ENCODE data around the gene PHGDH. TPM values are rescaled to one million over a fixed set of nuclear protein-coding genes. Genes with fewer than 3 reads are reported as not detected.

Gene PHGDH
- total and polyA plus RNA-seq, 10 donors = 1.1 to 24.6 (median 5.5) TPM

- WGBS, 5 donors = 29 to 75% (median 46%) methylated on average over 2 of the region's 2 CpGs
- Histone ChIP-seq H3K27me3 (replicated peaks in 1 of 7) (no peaks in the 10 kb centered on the region), H3K36me3 (no peaks in the 10 kb centered on the region), H3K4me1 (peaks cover 0 to 5% (median 0%) of the 10 kb centered on the region in 6 donors), H3K4me3 (no peak overlapping the region), H3K27ac (no peak overlapping the region), H3K9me3 (no peaks in the 10 kb centered on the region)
- intact Hi-C loops (cut with DNase I; ENCODE audit: low total_unique reads) = no loop called here
- no peak for DNase-seq
- TF ChIP-seq POLR2AphosphoS5 (IDR thresholded peaks at IDR 0.05) = no peak
These were observed 76.0 kb downstream of the PHGDH start for GRCh38 chr1:119787776-119788175.

GRCh38 chr1:119790451-119791198, 78.9 kb downstream of the PHGDH start:
- intact Hi-C loops (cut with DNase I; ENCODE audit: low total_unique reads) = no loop called here
- Histone ChIP-seq H3K36me3 (no peaks in the 10 kb centered on the region), H3K27me3 (replicated peaks in 1 of 7) (no peaks in the 10 kb centered on the region), H3K27ac (no peak overlapping the region), H3K4me3 (no peak overlapping the region), H3K9me3 (no peaks in the 10 kb centered on the region), H3K4me1 (no peaks in the 10 kb centered on the region)
- DNase-seq = no peak
- TF ChIP-seq POLR2A (IDR thresholded peaks at IDR 0.05) (no peak), POLR2AphosphoS5 (IDR thresholded peaks at IDR 0.05) (no peak)
- TF ChIP-seq, protein P1, sequence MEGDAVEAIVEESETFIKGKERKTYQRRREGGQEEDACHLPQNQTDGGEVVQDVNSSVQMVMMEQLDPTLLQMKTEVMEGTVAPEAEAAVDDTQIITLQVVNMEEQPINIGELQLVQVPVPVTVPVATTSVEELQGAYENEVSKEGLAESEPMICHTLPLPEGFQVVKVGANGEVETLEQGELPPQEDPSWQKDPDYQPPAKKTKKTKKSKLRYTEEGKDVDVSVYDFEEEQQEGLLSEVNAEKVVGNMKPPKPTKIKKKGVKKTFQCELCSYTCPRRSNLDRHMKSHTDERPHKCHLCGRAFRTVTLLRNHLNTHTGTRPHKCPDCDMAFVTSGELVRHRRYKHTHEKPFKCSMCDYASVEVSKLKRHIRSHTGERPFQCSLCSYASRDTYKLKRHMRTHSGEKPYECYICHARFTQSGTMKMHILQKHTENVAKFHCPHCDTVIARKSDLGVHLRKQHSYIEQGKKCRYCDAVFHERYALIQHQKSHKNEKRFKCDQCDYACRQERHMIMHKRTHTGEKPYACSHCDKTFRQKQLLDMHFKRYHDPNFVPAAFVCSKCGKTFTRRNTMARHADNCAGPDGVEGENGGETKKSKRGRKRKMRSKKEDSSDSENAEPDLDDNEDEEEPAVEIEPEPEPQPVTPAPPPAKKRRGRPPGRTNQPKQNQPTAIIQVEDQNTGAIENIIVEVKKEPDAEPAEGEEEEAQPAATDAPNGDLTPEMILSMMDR (IDR thresholded peaks at IDR 0.05 in 8 of 11, conservative IDR thresholded peaks at IDR 0.05 in 3 of 11) = no peak
- WGBS, 5 donors = 70 to 85% (median 78%) methylated on average over 9 of the region's 9 CpGs

DNA sequence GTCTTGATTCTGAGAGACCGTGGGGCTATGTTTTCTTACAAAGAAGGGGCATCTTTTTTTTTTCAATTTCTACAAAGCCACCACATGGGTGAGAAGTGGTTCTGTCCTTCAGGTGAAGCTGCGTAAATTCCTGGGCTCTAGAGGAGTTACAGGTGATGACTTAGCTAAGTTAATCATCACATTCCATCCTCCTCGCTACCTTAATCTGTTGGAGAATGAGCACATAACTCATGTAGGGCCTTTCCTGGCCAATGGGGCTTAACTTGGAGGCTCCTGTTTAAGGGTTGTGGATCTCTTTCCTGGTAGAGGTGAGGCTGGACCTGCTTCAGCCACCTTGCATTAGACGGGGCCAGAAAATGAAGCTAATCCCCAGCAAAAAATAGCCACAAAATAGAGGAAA, 79.6 kb downstream of the PHGDH start:
- TF ChIP-seq POLR2A (IDR thresholded peaks at IDR 0.05) (no peak), POLR2AphosphoS5 (IDR thresholded peaks at IDR 0.05) (no peak)
- Histone ChIP-seq H3K9me3 (no peaks in the 10 kb centered on the region), H3K27me3 (replicated peaks in 1 of 7) (no peaks in the 10 kb centered on the region), H3K27ac (no peak overlapping the region), H3K36me3 (no peaks in the 10 kb centered on the region), H3K4me3 (no peak overlapping the region), H3K4me1 (no peaks in the 10 kb centered on the region)
- DNase-seq = no peak
- WGBS, 5 donors = 89 to 99% (median 92%) methylated on average over 4 of the region's 4 CpGs
- intact Hi-C loops (cut with DNase I; ENCODE audit: low total_unique reads) = no loop called here

Other genes with a start within 250 kb of the PHGDH start
- not detected for gene HSD3B1, start 204.7 kb upstream of the PHGDH start, total RNA-seq
- gene HSD3B1, start 204.7 kb upstream of the PHGDH start, polyA plus RNA-seq = not detected
- 1 to 10 TPM; 5.3 to 6.6 (median 5.8) TPM for gene ZNF697, start 63.7 kb upstream of the PHGDH start, total RNA-seq
- under 1 TPM; 0.38 to 0.64 (median 0.59) TPM for gene ZNF697, start 63.7 kb upstream of the PHGDH start, polyA plus RNA-seq
- gene HMGCS2, start 57.0 kb downstream of the PHGDH start, total RNA-seq = not detected
- under 1 TPM in 2 of 3 donors, not detected in 1; 0.06 to 0.11 TPM for gene HMGCS2, start 57.0 kb downstream of the PHGDH start, polyA plus RNA-seq
- gene REG4, start 99.5 kb downstream of the PHGDH start, total RNA-seq = under 1 TPM in 1 of 7 donors, not detected in 6; 0.40 TPM
- under 1 TPM in 1 of 3 donors, not detected in 2; 0.24 TPM for gene REG4, start 99.5 kb downstream of the PHGDH start, polyA plus RNA-seq
- gene ADAM30, start 184.6 kb downstream of the PHGDH start, total RNA-seq = not detected
- gene ADAM30, start 184.6 kb downstream of the PHGDH start, polyA plus RNA-seq = not detected